GM12872 (cell line): ENCODE measurements around the gene DGKG.

ENCODE experiments used
- TF ChIP-seq, protein P1 (sequence below): IDR thresholded peaks from 3 replicates; pipeline ENCODE4 v1.5.1; 2011; ENCODE audit warnings: low read depth, mild to moderate bottlenecking, low read length, moderate library complexity; ENCODE audit not compliant: insufficient read depth

Gene DGKG

DNA sequence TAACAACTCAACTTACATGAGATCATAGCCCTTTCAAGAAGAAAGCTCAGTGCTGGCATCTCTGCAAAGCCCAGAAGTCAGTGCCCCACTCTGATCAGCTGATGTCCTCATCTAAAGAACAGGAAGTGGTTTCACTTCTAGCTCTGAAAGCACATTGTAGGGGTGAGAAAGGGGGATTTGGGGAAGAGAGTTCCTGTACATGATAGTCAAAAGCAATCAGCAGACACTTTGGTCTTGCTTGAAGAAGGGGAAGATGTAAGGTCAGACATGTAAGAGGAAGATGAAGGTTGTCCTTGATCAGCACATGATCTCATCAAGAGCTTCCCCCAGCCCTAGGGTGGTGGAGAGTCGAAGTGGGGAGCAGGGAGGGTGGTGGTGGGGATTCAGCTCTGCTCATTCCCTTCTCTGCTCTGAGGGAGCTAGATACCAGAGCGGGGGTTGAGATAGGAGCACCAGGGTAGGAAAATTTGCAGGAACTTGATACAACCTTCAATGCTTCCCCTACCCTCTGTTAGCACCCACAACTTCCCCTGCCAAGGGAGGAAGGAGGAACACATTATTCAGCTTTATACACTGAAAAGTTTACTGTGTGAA lies 176.7 kb downstream of the DGKG start:
- TF ChIP-seq, protein P1, sequence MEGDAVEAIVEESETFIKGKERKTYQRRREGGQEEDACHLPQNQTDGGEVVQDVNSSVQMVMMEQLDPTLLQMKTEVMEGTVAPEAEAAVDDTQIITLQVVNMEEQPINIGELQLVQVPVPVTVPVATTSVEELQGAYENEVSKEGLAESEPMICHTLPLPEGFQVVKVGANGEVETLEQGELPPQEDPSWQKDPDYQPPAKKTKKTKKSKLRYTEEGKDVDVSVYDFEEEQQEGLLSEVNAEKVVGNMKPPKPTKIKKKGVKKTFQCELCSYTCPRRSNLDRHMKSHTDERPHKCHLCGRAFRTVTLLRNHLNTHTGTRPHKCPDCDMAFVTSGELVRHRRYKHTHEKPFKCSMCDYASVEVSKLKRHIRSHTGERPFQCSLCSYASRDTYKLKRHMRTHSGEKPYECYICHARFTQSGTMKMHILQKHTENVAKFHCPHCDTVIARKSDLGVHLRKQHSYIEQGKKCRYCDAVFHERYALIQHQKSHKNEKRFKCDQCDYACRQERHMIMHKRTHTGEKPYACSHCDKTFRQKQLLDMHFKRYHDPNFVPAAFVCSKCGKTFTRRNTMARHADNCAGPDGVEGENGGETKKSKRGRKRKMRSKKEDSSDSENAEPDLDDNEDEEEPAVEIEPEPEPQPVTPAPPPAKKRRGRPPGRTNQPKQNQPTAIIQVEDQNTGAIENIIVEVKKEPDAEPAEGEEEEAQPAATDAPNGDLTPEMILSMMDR = no peak

DNA sequence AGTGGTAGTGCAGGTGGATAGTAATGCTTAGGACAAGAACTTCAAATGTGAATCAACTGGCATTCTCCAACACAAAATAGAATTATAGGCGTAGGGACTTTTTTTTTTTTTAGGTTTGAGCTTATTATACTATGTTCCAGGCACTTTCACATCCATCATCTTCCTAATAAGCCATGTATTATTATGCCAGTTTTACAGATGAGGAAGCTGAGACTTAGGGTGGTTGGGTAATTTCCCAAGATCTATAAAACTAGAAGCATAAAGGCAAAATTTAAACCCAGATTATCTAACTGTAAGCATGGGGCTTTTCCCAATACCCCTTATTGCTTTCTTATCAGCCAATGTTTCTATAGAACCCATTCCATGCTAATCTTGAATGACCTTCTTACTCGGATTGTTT lies 178.0 kb downstream of the DGKG start:
- TF ChIP-seq, protein P1 = no peak

DNA sequence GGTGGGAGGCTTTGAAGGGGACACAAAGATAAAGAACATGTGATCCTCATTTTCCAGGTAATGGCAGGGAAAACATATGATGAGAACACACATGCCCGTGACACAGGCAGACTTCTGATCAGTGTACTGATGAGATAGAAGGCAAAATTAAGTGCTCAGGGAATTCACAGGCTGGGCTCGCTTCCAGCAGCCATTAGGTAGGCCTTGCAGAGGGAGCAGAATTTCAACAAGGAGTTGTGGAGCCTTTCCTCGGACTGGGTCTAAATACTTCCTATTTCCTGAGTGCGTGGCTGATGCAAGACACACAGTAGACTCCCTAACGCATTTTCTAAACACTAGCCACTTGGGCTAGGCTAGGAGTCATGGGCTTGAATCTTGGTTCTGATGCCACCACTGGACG lies 179.2 kb downstream of the DGKG start:
- TF ChIP-seq, protein P1 = no peak

DNA sequence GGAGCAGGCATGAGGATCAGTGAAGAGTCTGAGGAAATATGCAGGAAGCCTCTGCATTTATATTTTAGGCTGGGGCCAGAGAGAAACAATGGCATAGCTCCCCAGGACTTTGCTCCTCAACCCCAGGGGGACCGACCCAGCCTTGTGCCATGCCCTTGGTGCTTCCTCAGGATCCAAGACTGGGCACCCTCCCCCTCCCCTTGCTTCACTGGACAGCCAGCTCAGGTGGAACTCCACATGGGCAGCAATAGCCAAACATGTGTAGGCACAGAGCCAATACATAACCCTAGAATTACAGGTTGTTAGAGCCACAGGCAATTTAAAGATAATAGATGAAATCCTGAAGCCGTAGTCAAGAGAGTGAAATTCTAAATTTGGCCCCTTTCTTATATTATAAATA lies 180.1 kb downstream of the DGKG start:
- TF ChIP-seq, protein P1 = no peak

DNA sequence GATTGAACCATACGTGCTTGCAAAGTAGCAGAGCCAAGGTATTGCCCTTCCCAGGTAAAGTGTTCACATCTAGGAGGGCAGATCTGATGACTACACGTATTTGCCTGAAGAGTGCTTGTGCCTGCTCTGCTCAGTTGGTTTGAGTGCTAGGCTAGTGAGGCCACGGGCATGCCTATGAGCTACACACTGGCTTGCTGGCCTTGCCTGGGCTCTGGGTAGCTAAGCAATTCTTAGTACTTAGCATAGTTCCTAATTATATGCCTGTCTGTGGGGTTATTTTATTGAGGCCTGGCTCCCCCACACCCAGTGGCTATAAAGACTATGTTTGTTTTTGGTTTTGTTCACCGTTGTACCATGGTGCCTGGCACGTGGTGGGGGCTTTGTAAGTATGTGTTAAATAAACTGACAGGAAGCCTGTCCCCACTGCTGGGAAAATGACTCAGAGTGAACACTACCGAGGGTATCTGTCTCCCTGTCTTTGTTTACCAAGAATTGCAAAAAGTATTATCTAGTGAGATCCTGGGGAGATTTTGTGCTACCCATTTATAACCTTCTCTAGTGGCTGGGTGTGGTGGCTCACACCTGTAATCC lies 181.0 kb downstream of the DGKG start:
- TF ChIP-seq, protein P1 = no peak

DNA sequence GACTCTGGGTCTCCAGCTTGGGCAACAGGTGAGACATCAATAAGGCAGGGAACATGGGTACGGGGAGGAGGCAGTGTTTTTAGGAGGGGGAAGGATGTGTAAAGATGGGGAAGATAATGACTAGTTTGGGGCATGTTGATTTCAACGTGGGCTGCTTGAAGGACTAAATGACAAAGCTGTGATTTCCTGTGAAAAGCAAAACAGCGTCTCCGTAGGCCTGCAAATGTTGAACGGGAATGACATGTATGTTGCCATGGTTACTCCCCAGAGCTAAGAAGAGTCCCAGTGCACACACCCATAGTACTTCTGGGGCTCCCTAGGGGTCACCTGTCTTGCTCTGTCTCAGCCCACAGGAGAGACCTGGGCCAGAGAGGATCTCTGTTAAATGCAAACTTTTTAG lies 181.9 kb downstream of the DGKG start:
- TF ChIP-seq, protein P1 = no peak

DNA sequence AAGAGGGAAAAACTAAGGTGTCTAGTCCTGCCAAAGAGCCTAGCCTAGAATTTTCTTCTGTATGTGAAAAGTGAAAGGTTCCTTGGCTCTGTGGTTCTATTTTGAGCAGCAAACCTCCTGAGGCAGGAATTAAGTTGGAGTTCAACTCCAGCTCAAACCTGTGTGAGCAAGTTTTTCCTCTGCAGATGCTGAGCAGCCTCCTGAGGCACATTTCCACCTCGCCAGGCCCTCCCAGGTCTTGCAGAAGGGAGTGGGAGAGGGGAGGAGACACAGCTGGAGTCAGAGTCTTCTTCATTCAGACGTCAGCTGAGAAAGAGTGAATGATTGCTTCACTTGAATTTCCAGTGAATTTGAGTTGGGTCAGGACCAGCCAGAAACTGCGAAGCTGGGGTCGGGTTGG lies 183.6 kb downstream of the DGKG start:
- TF ChIP-seq, protein P1 = no peak
